ENCODE measurements around the gene COPB2. TPM values are rescaled to one million over a fixed set of nuclear protein-coding genes. Genes with fewer than 3 reads are reported as not detected.

COPB2 gene
- total and polyA plus RNA-seq, 11 donors = 17.7 to 80.2 (median 62.3) TPM

DNA sequence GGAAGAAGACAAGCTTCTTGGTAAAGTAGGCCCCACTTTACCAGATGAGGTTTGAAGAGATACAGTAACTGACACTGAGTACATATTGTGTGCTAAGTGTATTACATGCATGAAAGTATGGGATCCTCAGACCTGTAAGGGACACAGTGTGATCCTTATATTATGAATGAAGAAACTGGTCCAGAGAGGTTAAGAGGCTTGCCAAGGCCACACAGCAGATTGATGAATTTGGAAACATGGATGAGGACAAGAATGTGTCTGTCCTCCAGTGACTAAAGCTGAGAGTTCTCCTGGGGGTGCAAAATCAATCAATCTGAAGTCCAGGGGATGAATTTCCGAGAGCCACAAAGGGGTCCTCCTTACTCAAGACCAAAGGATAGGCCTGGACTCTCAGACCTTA, 77.0 kb downstream of the COPB2 start:
- Histone ChIP-seq H3K4me3 (no peak overlapping the region), H3K27me3 (peaks cover 0 to 23% (median 0%) of the 10 kb centered on the region in 9 donors), H3K9me3 (no peaks in the 10 kb centered on the region), H3K4me1 (no peaks in the 10 kb centered on the region), H3K27ac (no peak overlapping the region), H3K36me3 (no peaks in the 10 kb centered on the region)
- ATAC-seq = no peak
- TF ChIP-seq, protein P1, sequence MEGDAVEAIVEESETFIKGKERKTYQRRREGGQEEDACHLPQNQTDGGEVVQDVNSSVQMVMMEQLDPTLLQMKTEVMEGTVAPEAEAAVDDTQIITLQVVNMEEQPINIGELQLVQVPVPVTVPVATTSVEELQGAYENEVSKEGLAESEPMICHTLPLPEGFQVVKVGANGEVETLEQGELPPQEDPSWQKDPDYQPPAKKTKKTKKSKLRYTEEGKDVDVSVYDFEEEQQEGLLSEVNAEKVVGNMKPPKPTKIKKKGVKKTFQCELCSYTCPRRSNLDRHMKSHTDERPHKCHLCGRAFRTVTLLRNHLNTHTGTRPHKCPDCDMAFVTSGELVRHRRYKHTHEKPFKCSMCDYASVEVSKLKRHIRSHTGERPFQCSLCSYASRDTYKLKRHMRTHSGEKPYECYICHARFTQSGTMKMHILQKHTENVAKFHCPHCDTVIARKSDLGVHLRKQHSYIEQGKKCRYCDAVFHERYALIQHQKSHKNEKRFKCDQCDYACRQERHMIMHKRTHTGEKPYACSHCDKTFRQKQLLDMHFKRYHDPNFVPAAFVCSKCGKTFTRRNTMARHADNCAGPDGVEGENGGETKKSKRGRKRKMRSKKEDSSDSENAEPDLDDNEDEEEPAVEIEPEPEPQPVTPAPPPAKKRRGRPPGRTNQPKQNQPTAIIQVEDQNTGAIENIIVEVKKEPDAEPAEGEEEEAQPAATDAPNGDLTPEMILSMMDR (IDR thresholded peaks at IDR 0.05) = no peak
- TF ChIP-seq POLR2A (IDR thresholded peaks at IDR 0.05) = no peak
- intact Hi-C loops (cut with DNase I) = no loop called here
- DNase-seq = no peak
- 94 to 100% (median 98%) methylated on average over 1 of the region's 1 CpG for WGBS, 4 donors

DNA sequence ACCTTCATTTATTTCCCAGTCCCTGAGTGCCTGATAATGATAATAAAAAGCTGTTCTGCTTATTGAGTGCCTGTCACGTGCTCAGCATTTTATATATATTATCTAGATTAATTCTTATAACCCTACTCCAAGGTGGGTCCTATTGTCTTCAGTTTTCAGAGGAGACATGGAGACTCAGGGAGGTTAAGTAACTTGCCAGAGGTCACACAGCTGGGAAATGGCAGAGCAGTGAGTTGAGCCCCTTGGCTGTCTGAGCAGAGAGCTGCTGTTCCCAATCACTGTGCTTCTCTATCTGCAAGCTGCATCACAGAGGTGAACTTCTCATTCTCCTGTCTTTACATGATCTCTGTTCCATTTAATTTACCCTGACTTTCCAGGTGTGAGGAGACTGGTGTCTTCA, 77.9 kb downstream of the COPB2 start:
- Histone ChIP-seq H3K36me3 (no peaks in the 10 kb centered on the region), H3K4me1 (no peaks in the 10 kb centered on the region), H3K4me3 (no peak overlapping the region), H3K27me3 (peaks cover 0 to 15% (median 0%) of the 10 kb centered on the region in 9 donors), H3K9me3 (no peaks in the 10 kb centered on the region), H3K27ac (no peak overlapping the region)
- 28 to 55% (median 41%) methylated on average over 1 of the region's 1 CpG for WGBS, 4 donors
- TF ChIP-seq, protein P1 (IDR thresholded peaks at IDR 0.05) = no peak
- TF ChIP-seq POLR2A (IDR thresholded peaks at IDR 0.05) = no peak
- intact Hi-C loops (cut with DNase I) = no loop called here
- ATAC-seq (no peak), DNase-seq (no peak)

DNA sequence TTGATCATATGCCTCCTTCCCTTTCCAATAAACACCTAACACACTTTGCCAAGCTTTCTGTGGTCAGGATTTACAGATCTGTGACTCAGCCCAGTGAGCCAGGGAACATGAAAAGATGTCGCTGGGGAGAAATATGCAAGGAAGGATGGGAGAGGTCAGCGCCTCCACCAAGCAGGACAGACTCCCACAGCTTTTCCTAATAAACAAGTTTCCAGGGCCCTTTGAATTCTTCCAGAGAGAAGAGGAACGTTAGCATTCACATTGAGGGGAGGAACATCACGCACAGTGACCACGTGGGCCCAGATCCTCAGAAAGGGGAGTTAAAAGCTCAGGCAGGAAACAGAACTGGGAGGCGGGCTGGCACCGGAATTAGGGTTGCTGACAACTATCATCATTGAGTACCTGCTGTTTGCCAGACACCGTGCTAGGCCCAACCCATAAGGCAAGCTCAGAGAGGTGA, 78.9 kb downstream of the COPB2 start:
- H3K27me3 ChIP-seq = peaks cover 0 to 5% (median 0%) of the 10 kb centered on the region in 9 donors
- no peaks in the 10 kb centered on the region for H3K4me1 ChIP-seq
- no peaks in the 10 kb centered on the region for H3K9me3 ChIP-seq
- H3K36me3 ChIP-seq = no peaks in the 10 kb centered on the region
- intact Hi-C loops (cut with DNase I) = no loop called here
- WGBS, 4 donors = 65 to 80% (median 71%) methylated on average over 8 of the region's 8 CpGs
- H3K27ac ChIP-seq = no peak overlapping the region
- DNase-seq = no peak
- H3K4me3 ChIP-seq = no peak overlapping the region
- no peak for ATAC-seq
- TF ChIP-seq, protein P1 (IDR thresholded peaks at IDR 0.05) = no peak
- no peak for TF ChIP-seq POLR2A (IDR thresholded peaks at IDR 0.05)

DNA sequence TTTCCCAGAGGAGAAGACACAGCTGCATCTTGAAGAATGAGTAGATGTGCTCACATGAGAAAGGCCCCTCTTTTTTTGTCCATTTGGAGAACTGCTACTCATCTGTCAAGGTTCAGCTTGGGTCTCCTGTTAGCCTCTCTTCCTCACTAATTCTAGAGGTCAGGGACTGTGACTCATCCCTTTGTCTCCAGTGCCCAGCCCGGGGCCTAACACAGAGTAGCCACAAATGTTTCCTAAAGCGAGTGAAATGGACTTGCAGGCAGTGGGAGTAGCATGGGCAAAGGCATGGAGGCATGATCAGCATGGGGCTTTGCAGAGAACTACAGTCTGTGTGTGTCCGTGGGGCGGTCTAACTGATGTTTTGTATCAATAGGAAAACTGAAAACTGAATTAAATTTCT, 79.6 kb downstream of the COPB2 start:
- TF ChIP-seq, protein P1 (IDR thresholded peaks at IDR 0.05) = no peak
- TF ChIP-seq POLR2A (IDR thresholded peaks at IDR 0.05) = no peak
- intact Hi-C loops (cut with DNase I) = no loop called here
- H3K36me3 ChIP-seq = no peaks in the 10 kb centered on the region
- H3K4me1 ChIP-seq = no peaks in the 10 kb centered on the region
- no peak overlapping the region for H3K27ac ChIP-seq
- ATAC-seq (no peak), DNase-seq (no peak)
- peaks cover 0 to 5% (median 0%) of the 10 kb centered on the region in 9 donors for H3K27me3 ChIP-seq
- 70 to 80% (median 74%) methylated on average over 3 to 4 of the region's 4 CpGs for WGBS, 4 donors
- no peaks in the 10 kb centered on the region for H3K9me3 ChIP-seq
- no peak overlapping the region for H3K4me3 ChIP-seq

Data from heart left ventricle (tissue), 16 donors.